NCI-H2171 treated with DMSO at 0.1 percent for 48 hours (cell line): ENCODE data around the gene RASSF4.

Experiments used
- DNase-seq: peaks from one replicate; lab custom pipeline; 2025; lab: John Stamatoyannopoulos, UW

The RASSF4 gene

DNA sequence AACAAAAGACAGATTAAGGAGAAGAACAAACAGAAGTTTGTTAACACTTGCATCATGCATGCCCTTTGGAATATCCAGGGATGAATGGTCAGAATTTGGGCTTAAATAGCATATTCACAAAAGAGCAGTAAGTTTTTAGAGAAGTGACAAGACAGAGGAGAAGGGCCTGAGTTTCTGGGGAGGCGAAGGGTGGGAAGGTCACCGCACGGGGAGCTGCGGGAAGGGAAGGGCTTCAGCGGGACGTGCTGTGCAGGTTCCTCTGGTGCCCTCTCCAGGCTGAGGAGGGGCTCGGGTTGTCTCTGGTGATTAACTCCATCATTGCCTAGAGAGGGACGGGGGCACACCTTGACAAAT, 30.7 kb downstream of the RASSF4 start:
- DNase-seq, result no peak

DNA sequence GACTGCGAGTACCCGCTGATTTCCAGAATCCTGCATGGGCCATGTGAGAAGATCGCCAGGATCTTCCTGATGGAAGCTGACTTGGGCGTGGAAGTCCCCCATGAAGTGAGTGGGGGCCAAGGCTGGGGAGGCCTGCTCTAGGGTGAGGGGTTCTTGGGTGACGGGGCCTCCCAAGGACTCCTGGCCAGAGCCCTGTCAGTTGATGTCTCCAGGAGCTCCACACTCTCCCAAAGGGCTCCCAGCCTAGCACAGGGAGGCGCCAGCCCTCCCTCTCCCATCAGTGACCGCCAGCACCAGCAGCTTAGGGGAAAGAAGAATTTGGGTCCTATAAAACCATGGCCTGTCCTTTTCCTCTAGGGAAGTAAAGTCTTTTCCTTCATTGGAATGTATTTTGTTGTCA, 31.4 kb downstream of the RASSF4 start:
- no peak for DNase-seq

DNA sequence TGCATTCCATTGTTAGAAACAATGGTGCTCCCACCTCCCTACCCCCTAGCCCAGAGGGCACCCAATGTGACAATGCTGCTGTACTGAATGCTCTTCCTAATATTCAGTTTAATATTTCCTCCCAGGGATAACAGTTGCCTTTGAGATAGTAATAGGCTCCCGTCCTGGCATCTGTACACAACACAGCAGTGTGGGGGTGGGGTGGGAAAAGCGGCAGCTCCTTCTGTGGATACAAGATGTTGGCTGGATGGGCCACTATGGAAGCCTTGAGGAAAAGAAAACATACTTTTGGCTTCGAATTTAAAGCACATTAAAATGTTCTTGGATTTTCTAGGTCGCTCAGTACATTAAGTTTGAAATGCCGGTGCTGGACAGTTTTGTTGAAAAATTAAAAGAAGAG, 32.0 kb downstream of the RASSF4 start:
- DNase-seq, result no peak

DNA sequence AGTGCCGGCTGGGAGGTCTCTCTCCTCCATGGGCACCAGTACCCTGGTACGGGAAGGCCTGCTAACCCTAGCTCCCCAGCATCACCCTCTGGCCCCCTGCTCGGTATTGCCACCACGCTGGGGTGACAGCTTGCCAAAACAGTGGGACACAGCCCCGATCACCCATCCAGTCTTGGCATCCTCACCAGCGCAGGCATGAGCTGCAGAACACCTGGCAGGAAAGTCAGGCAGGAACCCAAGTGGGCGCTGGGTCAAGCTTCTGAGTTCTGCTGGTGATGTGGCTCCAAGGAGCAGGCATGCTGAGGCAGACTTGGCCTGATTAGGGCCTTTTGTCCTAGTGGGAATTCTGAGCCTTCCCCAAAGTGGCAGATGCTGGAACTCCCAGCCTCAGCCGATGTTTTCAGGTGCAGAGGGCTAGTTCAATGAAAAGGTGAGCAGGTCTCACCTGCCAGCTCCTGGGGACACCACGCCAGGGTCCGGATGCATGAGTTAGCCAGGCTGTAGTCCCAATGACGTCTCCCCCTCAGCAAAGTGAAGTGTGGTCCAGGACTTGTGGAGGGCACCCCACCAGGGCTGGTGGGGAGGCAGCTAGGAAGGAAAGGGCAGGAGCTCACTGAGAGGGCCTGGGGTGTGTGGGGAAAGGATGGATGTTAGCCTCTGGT, 32.6 kb downstream of the RASSF4 start:
- DNase-seq, result no peak

DNA sequence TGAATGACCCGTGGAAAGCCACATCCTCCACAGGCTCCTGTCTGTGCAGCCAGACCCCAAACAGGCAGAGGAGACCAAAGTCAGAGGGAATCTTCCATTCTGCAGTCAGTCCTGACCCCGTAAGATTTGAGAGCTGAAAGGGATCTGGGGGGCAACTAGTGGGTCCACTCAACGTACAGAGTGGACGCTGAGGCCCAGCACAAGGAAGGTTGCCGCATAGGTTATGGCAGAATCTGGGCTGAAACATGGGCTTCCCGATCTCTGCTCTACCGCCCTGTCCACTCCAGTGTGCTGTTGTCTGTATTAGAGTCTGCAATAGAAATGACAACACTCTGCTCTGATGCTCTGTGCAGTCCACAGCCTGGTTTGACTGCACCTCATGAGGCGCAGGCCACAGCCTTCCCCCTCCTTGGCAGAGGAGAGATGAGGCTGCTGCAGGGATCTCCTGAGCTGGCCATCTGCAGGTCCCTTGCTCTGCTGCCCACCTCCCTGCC, 33.2 kb downstream of the RASSF4 start:
- DNase-seq, result no peak

DNA sequence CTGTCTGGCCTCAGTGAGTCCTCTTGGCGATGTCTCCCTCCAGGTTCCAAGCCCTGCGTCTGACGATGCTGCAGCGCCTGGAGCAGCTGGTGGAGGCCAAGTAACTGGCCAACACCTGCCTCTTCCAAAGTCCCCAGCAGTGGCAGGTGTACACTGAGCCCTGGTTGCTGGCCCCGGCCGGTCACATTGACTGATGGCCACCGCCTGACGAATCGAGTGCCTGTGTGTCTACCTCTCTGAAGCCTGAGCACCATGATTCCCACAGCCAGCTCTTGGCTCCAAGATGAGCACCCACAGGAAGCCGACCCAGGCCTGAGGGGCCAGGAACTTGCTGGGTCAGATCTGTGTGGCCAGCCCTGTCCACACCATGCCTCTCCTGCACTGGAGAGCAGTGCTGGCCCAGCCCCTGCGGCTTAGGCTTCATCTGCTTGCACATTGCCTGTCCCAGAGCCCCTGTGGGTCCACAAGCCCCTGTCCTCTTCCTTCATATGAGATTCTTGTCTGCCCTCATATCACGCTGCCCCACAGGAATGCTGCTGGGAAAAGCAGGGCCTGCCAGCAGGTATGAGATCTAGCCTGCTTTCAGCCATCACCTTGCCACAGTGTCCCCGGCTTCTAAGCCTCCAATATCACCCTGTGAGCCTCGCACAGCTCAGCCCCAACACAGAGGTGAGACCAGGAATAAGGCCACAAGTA, 33.8 kb downstream of the RASSF4 start:
- no peak for DNase-seq

DNA sequence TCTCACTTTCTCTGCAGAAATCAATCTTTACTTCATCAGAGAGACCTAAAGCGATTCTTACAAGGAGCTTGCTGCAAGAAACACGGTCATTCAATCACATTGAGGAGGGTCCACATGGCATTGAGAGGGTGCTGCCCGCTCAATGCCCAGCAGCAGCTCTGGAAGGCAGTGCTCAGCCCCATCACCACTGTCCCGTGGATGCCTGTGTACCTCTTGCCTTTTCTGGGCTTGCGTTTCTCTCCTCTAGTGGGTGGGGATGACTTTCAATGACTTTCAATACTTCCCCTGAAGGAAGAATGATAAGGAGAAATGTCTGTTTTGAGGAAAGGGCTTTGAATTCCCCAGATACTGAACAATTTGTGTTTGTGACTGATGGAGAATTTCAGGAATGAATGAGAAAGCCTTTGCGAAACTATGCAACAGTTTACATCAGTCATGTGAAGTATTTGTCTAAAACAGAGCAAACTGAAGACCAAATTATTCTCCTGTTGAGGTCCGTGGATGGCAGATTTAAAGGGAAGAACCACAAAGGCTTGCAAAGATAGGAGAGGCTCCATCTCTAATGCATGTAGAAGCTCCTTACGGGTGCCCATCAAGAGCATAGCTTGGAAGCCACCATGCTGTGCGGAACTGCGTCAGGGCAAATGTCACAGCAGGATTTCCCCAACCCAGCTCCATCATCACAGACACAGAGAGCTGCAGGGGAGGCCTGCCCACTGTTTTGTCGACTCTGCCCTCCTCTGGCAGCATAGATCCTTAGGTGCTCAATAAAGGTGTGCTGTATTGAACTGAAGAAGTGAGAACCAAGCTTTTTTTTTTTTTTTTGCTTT, 34.5 kb downstream of the RASSF4 start:
- DNase-seq, result no peak

DNA sequence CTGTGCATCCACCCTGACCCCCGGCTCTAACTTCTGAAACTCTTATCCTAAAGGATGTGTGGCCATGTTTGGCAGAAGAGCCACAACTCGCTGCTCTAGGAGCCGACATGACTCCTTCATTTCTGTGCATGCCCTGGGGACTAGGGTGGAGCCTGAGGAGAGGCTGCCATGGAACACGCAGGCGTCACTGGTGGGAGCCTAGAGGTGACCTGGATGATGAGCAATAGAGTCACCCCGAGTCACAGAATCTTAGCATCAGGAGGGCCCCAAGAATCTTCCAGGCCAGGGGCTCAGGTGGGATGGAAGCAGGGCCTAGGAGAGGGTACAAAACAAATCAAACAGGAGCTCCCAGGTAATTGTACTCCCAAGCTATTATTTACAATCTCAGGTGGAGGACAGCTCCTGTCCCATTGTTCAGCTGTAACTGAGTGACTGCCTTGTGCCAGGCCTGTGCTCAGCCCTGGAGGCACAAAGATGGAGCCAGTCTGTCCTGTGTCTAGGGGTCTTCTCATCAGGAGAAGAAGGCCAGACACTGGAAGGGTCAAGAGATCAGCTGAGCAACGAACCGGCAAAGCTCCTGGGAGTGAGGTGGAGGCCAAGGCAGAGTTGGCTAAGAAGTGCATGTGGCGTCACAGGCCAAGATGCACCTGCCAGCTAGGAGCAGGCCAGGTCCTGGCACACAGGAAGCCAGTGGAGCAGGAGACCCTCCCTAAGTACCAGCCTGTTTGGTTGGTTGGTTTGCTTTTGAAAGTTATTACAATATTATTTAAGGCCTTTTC, 35.3 kb downstream of the RASSF4 start:
- no peak for DNase-seq

DNA sequence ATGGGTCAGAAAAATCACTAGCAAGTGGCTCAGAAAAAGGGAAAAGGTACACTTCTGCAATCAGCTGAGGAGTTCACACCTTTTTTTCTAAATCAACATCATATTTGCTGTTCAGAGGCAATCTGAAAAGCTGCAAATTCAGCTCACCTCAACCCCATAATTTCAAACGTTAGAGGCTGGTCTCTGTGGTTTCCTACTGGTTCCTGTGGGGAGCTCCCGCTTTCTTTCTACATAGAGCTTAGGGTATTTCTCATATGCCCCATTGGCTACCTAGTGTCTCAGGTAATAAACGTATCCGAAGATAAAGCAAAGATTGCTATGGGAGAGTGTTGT, 35.9 kb downstream of the RASSF4 start:
- no peak for DNase-seq

DNA sequence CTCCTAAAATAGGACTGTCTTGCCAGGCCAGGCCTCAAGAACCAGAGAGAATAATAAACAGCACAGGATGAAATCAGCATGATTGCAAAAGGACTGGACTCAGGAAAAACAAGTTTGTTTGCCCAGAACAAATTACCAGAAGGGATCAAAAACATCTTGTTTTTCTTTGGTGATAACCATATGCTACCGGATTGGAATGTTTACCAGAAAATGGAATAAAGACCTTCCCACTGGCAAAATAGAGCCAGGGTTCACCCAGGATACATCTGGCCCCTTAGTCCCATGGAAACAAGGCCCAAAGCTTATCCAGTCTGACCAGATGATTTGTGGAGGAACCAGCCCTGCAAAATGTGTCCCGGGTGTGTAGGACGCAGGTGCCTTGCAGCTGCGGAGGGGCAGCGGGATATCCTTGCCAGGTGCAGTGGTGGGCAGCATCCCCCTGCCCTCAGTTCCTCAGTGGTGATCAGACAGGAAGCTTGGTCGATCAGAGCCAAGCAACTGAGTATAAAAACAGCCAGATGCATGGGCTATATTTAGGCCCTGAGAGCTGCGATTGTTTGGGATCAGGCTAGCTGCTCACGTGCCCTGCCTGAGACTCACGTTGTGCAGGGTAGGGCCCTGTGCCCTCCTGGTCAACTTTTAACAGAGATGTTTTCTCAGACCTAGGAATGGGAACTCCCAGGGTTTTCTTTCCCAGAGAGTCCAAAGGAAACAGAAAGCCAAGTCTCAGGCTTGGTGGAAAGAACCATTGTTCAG, 36.5 kb downstream of the RASSF4 start:
- DNase-seq, result no peak

DNA sequence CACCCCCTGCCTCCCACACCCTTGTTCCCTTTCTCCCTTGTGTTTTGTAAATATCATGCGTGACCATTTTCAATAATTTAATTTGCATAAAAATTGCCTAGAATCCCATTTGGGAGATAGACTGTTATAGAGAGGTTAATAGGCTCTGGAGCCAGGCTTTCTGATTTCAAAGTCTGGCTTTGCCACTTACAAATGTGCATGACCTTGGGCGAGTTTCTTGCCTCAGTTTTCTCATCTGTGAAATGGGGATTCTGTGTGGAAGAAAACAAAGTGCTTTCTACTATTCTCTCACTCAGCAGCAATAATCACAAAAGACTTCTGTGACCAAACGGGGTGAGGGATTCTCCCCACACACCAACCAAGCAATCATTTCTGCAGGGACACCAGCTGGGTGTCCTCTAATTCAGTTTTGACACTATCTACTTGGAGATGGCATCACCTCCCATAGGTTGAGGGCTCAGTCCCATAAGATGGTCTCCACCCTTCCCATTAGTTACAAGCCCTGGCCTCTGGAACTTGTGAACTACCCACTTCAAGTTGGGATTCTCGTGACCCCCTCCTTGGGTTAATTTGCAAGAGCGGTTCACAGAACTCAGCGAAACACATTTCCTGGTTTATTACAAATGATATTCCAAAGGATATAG, 37.6 kb downstream of the RASSF4 start:
- no peak for DNase-seq

DNA sequence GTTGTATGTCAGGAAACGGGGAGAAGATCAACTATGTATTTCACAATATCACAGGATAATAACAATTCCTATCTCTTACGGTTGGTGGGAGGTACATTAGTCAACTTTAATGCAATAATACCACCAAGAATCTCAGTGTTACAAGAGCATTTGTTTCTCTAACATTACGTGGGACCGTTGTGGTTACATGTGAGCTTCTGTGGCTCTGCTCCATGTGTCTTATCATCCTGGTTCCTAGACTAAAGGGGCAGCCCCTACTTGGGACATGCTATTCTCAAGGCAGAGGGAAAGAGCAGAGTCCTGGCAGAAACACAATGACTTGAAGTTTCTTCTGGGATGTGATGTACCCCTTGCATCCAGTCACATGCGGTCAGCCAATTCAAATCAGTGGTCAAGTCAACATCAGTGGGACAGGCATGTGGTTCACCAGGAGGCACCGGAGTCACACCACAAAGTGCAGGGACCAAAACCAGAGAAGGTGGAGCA, 38.6 kb downstream of the RASSF4 start:
- DNase-seq, result no peak

DNA sequence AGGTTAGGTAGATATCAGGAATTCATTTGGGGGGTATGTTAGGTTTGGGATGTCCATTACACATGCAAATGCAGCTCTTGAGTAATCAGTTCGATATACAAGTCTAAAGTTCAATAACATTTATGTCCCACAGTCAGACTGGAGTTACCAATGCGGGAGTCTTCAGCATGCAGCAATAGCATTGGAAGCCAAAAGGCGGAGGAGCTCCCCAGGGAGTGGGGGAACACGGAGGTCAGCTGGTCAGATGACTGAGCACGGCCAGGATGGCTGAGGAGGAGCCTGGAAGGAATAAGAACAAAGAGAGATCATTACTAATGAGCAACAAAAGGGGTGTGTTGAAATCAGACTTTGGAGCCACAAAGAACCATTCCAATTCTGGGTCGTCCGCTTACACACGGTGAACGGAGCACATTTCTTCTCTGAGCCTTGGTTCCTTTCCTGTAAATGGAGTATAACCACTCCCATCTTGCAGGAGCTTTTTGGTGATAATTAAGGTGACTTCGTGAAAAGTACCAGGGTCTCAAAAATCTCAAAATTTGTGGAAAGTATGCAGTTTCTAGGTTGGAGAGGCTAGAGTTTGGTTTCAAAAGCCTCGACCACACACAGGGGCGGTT, 40.6 kb downstream of the RASSF4 start:
- DNase-seq, result no peak

DNA sequence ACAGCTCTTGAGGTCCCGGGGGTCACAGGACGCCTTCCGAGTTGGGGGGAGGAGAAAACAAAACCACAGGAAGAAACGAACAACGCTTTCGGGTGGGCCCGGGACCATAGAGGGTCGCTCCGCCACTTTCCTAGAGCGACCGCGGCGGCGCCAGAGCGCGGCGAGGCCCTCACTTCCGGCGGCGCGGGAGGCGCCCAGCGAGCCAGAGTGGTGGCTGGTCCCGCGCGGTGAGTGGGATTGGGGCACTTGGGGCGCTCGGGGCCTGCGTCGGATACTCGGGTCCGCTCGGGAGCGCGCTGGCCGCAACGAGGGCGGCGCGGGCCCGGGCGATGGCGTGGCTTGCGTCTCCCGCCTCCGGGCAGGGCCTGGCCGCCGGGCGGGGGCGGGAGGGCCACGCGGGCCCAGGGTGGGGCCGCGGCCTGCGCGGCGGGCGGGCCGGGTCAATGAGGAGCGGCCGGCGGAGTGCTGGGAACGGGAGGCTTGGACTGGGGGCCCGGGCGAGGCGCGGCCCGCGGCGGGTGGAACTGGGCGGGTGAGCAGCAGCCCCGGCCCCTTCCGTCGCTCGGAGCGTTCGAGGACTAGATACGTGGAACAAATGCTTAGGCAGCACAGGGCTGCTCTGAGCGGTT, 41.3 kb downstream of the RASSF4 start, which contains the start of gene ZNF22:
ZNF22 (plus strand) TSS at position 172 of the 629 bp plus-strand sequence. CDS start 2,446 bp downstream, outside the sequence.
- peak; percentile 61 for DNase-seq

DNA sequence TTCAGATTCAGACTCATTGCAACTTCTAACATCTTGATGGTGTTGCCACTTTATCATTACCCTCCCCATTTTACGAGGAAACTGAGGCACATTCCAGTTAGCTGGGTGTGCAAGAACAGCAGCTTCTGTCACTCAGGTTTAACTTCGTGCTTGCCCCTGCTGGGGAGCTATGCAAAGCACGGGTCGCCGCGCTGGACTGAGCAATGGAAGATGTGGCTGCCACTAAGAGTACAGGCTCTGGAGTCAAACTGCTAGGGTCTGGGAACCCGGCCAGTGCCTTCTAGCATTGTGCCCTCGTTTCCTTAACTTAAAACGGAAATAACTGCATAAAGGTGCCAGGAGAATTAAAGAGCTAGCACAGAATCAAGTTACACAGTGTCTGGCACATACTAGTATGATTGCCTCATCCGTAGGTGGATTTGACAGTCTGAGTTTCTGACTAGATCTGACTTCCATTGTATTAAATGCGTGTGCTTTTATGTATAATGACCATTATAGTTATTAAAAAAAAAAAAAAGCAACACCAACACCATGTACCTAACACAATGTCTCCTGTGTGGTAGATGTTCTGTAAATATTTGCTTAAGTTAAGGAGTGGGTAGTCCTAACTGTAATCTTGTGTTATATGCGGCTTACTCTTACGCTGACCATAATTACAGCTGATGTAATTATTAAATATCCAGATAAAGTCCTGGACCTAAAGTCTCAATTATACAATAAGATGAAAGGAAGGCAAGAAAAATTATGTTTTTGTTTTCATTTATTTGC, 42.0 kb downstream of the RASSF4 start:
- DNase-seq, result peak; percentile 37

DNA sequence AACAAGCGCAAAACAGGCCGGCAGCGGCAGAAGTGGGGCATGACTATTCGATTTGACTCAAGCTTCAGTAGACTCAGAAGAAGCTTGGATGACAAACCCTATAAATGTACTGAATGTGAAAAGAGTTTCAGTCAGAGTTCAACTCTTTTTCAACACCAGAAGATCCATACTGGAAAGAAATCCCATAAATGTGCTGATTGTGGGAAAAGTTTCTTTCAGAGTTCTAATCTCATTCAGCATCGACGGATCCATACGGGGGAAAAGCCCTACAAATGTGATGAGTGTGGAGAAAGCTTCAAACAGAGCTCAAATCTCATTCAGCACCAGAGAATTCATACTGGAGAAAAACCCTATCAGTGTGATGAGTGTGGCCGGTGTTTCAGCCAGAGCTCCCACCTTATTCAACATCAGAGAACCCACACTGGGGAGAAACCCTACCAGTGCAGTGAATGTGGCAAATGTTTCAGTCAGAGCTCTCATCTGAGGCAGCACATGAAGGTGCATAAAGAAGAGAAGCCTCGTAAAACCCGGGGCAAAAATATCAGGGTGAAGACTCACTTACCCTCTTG, 43.9 kb downstream of the RASSF4 start:
- no peak for DNase-seq

DNA sequence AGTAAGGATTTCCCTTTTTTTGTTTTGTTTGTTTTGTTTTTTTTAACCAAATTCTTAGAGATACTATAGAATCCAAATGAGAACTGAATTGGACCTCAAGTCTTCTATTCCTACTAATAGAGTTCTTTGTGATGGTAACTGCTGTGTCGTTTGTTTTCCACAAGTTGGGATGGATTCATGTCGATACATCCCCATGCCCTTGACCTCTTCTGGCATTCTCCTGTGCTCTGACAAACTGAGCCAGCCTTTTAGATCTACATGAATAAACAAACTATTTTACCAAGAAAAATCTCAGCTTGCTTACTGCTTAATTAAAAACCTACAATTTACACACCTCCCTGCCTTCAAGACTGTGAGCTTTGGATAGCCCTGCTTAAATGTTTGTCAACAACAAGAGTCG, 45.1 kb downstream of the RASSF4 start:
- DNase-seq, result no peak

DNA sequence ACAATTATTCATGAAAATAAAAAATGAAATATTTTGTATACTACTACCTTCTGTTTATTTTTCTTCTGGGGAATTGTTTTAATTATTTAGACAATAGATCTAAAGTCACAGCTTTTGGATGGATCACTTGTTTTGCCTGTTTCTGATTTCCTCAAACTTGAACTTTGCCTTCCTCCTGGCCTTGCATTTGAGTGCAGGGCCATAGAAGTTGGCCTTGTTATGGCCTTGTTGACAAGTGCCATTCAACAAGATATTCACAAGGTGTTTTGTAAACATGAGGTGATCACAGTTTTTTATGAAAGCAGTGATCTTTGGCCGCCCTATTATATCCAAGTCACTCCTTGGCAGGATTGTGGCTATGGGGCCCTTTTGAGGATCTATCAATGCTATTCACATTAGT, 45.7 kb downstream of the RASSF4 start:
- no peak for DNase-seq
